ENCODE measurements around the gene ZNF850. TPM values are rescaled to one million over a fixed set of nuclear protein-coding genes. Genes with fewer than 3 reads are reported as not detected.

ZNF850 gene
- total RNA-seq, 1 experiment from 2014 or later = 14.7 TPM

DNA sequence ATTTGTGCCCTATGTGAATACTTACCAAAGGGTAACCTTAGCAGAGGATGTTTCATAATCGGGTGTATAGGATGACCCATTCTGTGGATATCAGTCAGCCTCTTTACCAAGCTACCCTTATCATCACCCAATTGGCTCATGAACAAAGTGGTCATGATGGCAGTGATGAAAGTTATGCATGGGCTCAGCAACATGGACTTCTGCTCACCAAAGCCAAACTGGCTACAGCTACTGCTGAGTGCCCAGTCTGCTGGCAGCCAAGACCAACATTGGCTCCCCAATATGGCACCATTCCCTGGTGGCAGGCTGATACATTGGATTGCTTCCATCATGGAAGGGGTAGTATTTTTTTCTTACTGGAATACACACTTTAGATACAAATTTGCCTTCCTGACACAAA is 100.2 kb downstream of the ZNF850 start:
- H3K4me3 ChIP-seq (ENCODE audit: low read depth, low read length, poor library complexity, severe bottlenecking) = no peak overlapping the region
- H3K27me3 ChIP-seq (replicated peaks; ENCODE audit: insufficient read depth, low read depth, low read length, poor library complexity) = no peaks in the 10 kb centered on the region
- no peaks in the 10 kb centered on the region for H3K4me1 ChIP-seq (ENCODE audit: insufficient read depth, low read length, poor library complexity, severe bottlenecking)
- TF ChIP-seq EZH2 (IDR thresholded peaks at IDR 0.05; ENCODE audit: borderline replicate concordance, low read depth, low read length, poor library complexity, severe bottlenecking) = no peak
- TF ChIP-seq, protein P1, sequence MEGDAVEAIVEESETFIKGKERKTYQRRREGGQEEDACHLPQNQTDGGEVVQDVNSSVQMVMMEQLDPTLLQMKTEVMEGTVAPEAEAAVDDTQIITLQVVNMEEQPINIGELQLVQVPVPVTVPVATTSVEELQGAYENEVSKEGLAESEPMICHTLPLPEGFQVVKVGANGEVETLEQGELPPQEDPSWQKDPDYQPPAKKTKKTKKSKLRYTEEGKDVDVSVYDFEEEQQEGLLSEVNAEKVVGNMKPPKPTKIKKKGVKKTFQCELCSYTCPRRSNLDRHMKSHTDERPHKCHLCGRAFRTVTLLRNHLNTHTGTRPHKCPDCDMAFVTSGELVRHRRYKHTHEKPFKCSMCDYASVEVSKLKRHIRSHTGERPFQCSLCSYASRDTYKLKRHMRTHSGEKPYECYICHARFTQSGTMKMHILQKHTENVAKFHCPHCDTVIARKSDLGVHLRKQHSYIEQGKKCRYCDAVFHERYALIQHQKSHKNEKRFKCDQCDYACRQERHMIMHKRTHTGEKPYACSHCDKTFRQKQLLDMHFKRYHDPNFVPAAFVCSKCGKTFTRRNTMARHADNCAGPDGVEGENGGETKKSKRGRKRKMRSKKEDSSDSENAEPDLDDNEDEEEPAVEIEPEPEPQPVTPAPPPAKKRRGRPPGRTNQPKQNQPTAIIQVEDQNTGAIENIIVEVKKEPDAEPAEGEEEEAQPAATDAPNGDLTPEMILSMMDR (conservative IDR thresholded peaks at IDR 0.05; ENCODE audit: low read depth, low read length) = no peak
- no TSS peak for BruUV-seq (replicated peaks)
- DNase-seq (ENCODE audit: low spot score) = no peak
- H3K27ac ChIP-seq (ENCODE audit: low read depth, low read length, poor library complexity, severe bottlenecking) = no peak overlapping the region
- POLR2A ChIA-PET (ENCODE audit: low non-redundant PET) = no interaction called here
- H3K36me3 ChIP-seq (ENCODE audit: insufficient read depth, low read length, poor library complexity, severe bottlenecking) = no peaks in the 10 kb centered on the region
- peaks cover 8% of the 10 kb centered on the region for H3K9me3 ChIP-seq (ENCODE audit: low read depth, low read length, poor library complexity, severe bottlenecking)
- intact Hi-C loops (cut with micrococcal nuclease; ENCODE audit: unreplicated experiment) = no loop called here
- CTCF ChIA-PET = no interaction called here

DNA sequence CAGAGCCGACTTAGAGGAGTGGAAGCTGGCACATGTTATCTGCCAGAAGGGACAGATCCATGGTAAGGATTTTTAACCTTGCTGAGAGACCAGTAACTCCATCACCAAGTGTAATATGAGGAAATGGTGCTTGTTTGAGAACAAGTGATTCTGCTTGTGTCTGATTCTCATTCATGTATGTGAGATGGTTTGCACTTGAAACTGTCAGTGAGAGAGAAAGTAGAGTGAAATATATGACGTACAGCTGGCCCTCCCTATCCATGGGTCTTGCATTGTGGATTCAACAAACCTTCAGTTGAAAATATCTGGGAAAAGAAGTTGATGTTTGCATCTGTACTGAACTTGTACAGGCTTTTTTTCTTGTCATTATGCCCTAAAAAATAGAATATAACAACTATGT is 104.0 kb downstream of the ZNF850 start:
- CTCF ChIA-PET = no interaction called here

DNA sequence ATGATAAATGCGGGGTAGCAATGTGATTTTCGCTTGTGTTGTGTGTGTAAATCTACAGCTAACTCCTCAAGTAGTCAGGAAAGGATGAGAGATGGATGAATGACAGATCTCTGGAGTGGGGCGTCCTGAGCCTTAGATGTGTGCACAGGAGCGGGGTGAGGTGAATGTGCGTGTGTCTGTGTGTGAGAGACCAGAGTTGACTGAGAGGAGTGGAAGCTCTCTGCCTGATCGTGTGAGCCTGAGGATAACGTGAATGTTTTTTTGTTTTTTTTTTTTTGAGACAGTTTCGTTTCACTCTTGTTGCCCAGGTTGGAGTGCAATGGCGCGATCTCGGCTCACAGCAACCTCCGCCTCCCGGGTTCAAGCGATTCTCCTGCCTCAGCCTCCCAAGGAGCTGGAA is 106.8 kb downstream of the ZNF850 start:
- H3K4me3 ChIP-seq (ENCODE audit: low read depth, low read length, poor library complexity, severe bottlenecking) = peak overlapping the region; percentile 68
- no peak for DNase-seq (ENCODE audit: low spot score)
- no peaks in the 10 kb centered on the region for H3K27me3 ChIP-seq (replicated peaks; ENCODE audit: insufficient read depth, low read depth, low read length, poor library complexity)
- POLR2A ChIA-PET (ENCODE audit: low non-redundant PET) = no interaction called here
- no peak overlapping the region for H3K27ac ChIP-seq (ENCODE audit: low read depth, low read length, poor library complexity, severe bottlenecking)
- BruUV-seq (replicated peaks) = no TSS peak
- CTCF ChIA-PET = no interaction called here
- TF ChIP-seq EZH2 (IDR thresholded peaks at IDR 0.05; ENCODE audit: borderline replicate concordance, low read depth, low read length, poor library complexity, severe bottlenecking) = no peak
- TF ChIP-seq, protein P1 (conservative IDR thresholded peaks at IDR 0.05; ENCODE audit: low read depth, low read length) = no peak
- H3K4me1 ChIP-seq (ENCODE audit: insufficient read depth, low read length, poor library complexity, severe bottlenecking) = no peaks in the 10 kb centered on the region
- peaks cover 12% of the 10 kb centered on the region for H3K36me3 ChIP-seq (ENCODE audit: insufficient read depth, low read length, poor library complexity, severe bottlenecking)
- intact Hi-C loops (cut with micrococcal nuclease; ENCODE audit: unreplicated experiment) = no loop called here
- peaks cover 23% of the 10 kb centered on the region for H3K9me3 ChIP-seq (ENCODE audit: low read depth, low read length, poor library complexity, severe bottlenecking)

More for the DNA sequence above, 104.0 kb downstream of the ZNF850 start:
- POLR2A ChIA-PET (ENCODE audit: low non-redundant PET) = no interaction called here
- BruUV-seq (replicated peaks) = TSS peak; percentile 36
- H3K27ac ChIP-seq (ENCODE audit: low read depth, low read length, poor library complexity, severe bottlenecking) = no peak overlapping the region
- intact Hi-C loops (cut with micrococcal nuclease; ENCODE audit: unreplicated experiment) = no loop called here
- no peaks in the 10 kb centered on the region for H3K27me3 ChIP-seq (replicated peaks; ENCODE audit: insufficient read depth, low read depth, low read length, poor library complexity)
- H3K9me3 ChIP-seq (ENCODE audit: low read depth, low read length, poor library complexity, severe bottlenecking) = peaks cover 18% of the 10 kb centered on the region
- no peak overlapping the region for H3K4me3 ChIP-seq (ENCODE audit: low read depth, low read length, poor library complexity, severe bottlenecking)
- TF ChIP-seq EZH2 (IDR thresholded peaks at IDR 0.05; ENCODE audit: borderline replicate concordance, low read depth, low read length, poor library complexity, severe bottlenecking) = no peak
- DNase-seq (ENCODE audit: low spot score) = no peak
- no peaks in the 10 kb centered on the region for H3K4me1 ChIP-seq (ENCODE audit: insufficient read depth, low read length, poor library complexity, severe bottlenecking)
- peaks cover 6% of the 10 kb centered on the region for H3K36me3 ChIP-seq (ENCODE audit: insufficient read depth, low read length, poor library complexity, severe bottlenecking)

Other genes with a start within 250 kb of the ZNF850 start
- gene ZNF260, start 244.5 kb downstream of the ZNF850 start, total RNA-seq (2021) = 18.0 and 20.4 TPM in 2 replicates
- gene ZNF529, start 199.5 kb downstream of the ZNF850 start, total RNA-seq (2021) = 17.8 and 19.0 TPM in 2 replicates
- gene ZNF382, start 167.5 kb downstream of the ZNF850 start, total RNA-seq (2021) = 17.2 and 17.3 TPM in 2 replicates
- gene ZNF461, start 106.0 kb downstream of the ZNF850 start, total RNA-seq (2021) = 5.5 and 5.6 TPM in 2 replicates
- 9.6 and 9.9 TPM in 2 replicates for gene ZNF567, start 85.2 kb downstream of the ZNF850 start, total RNA-seq (2021)
- 4.4 and 4.9 TPM in 2 replicates for gene ZNF790, start 65.6 kb upstream of the ZNF850 start, total RNA-seq (2021)
- gene ZNF345, start 78.1 kb upstream of the ZNF850 start, total RNA-seq (2021) = 2.8 and 4.1 TPM in 2 replicates
- gene ZNF829, start 143.5 kb upstream of the ZNF850 start, total RNA-seq (2021) = 4.4 and 5.0 TPM in 2 replicates
- 7.1 and 8.6 TPM in 2 replicates for gene ZNF568, start 143.5 kb upstream of the ZNF850 start, total RNA-seq (2021)